Measurements from ENCODE around the gene MRPL43.

Gene MRPL43

DNA sequence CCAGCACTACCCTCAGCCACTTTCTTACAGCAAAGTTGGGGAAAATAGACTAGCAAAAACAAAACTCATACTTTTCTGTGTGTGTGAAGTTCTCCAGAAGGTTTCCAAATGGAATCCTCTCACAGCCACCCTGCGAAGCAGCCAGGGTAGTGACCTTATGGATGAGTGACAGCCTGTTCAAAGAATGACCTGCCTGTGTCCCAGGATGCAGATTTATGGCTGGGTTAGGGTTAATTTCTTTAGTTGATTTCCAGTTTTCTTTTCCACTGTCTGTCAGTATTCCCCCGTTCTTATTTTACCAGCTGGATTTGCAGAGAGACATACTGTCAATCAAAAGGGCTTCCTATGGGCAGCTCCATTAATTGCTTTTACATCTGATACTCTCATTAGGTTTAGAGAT is 20.4 kb downstream of the MRPL43 start:
- no peak overlapping the region for H3K4me3 ChIP-seq (ENCODE audit: insufficient read depth in 1 of 2, low read depth in 1 of 2, low read length in 2 of 2)
- H3K4me2 ChIP-seq (ENCODE audit: low read length, poor library complexity, severe bottlenecking) = no peak overlapping the region
- H3K14ac ChIP-seq (ENCODE audit: low read length in 2 of 2) = no peak overlapping the region

GRCh38 chr10:100965820-100966219 is 21.5 kb downstream of the MRPL43 start:
- H2BK5ac ChIP-seq (ENCODE audit: low read depth, low read length, poor library complexity, severe bottlenecking) = no peak overlapping the region
- H3K14ac ChIP-seq (ENCODE audit: low read length in 2 of 2) = no peak overlapping the region
- H3K27me3 ChIP-seq (ENCODE audit: control insufficient read depth in 1 of 2, insufficient read depth in 1 of 2, low read length in 2 of 2) = no peaks in the 10 kb centered on the region
- H3K4me2 ChIP-seq (ENCODE audit: low read length, poor library complexity, severe bottlenecking) = no peak overlapping the region
- H4K91ac ChIP-seq (ENCODE audit: low read length) = no peak overlapping the region
- H3K9me3 ChIP-seq (ENCODE audit: control insufficient read depth, low read length) = no peaks in the 10 kb centered on the region
- H2AFZ ChIP-seq (ENCODE audit: low read depth, low read length) = no peak overlapping the region
- H3K23ac ChIP-seq (ENCODE audit: low read length in 2 of 2) = peak overlapping the region in 1 of 2 experiments; percentile 42
- no peak overlapping the region for H2BK120ac ChIP-seq (ENCODE audit: low read depth, low read length)
- no peak overlapping the region for H2BK15ac ChIP-seq (ENCODE audit: low read depth, poor library complexity, severe bottlenecking)
- no peak overlapping the region for H2AK5ac ChIP-seq (ENCODE audit: low read length, severe bottlenecking)
- H3K4me3 ChIP-seq (ENCODE audit: insufficient read depth in 1 of 2, low read depth in 1 of 2, low read length in 2 of 2) = no peak overlapping the region
- no peak overlapping the region for H2BK12ac ChIP-seq (ENCODE audit: low read length in 2 of 2)
- H3K4me1 ChIP-seq (ENCODE audit: control insufficient read depth, insufficient read depth, low read depth, low read length) = peaks cover 20% of the 10 kb centered on the region
- no peak overlapping the region for H3K4ac ChIP-seq (ENCODE audit: low read depth in 1 of 2, low read length in 2 of 2)
- no peak for DNase-seq
- peaks cover 14 to 60% of the 10 kb centered on the region in 2 experiments for H3K36me3 ChIP-seq (ENCODE audit: control insufficient read depth in 1 of 2, insufficient read depth in 2 of 2, low read depth in 1 of 2, low read length in 2 of 2)
- H3K27ac ChIP-seq (ENCODE audit: low read length, poor library complexity, severe bottlenecking) = no peak overlapping the region
- no peak overlapping the region for H4K8ac ChIP-seq (ENCODE audit: low read length)
- no peak overlapping the region for H3K18ac ChIP-seq (ENCODE audit: low read depth in 1 of 2, low read length in 2 of 2)
- no peak overlapping the region for H3K9ac ChIP-seq (ENCODE audit: low read length)
- H3K79me1 ChIP-seq (replicated peaks; ENCODE audit: low read length, poor library complexity, severe bottlenecking) = peaks cover 2% of the 10 kb centered on the region
- WGBS = 61% methylated on average over 3 of the region's 5 CpGs

More for the DNA sequence above, 20.4 kb downstream of the MRPL43 start:
- Histone ChIP-seq H2BK5ac (ENCODE audit: low read depth, low read length, poor library complexity, severe bottlenecking) (no peak overlapping the region), H3K4ac (ENCODE audit: low read depth in 1 of 2, low read length in 2 of 2) (no peak overlapping the region), H2BK15ac (ENCODE audit: low read depth, poor library complexity, severe bottlenecking) (no peak overlapping the region), H3K36me3 (ENCODE audit: control insufficient read depth in 1 of 2, insufficient read depth in 2 of 2, low read depth in 1 of 2, low read length in 2 of 2) (peaks cover 14 to 52% of the 10 kb centered on the region in 2 experiments), H3K9me3 (ENCODE audit: control insufficient read depth, low read length) (no peaks in the 10 kb centered on the region), H3K23ac (ENCODE audit: low read length in 2 of 2) (no peak overlapping the region), H3K18ac (ENCODE audit: low read depth in 1 of 2, low read length in 2 of 2) (no peak overlapping the region), H3K9ac (ENCODE audit: low read length) (no peak overlapping the region), H3K4me1 (ENCODE audit: control insufficient read depth, insufficient read depth, low read depth, low read length) (peaks cover 30% of the 10 kb centered on the region), H4K8ac (ENCODE audit: low read length) (no peak overlapping the region), H4K91ac (ENCODE audit: low read length) (no peak overlapping the region), H2AK5ac (ENCODE audit: low read length, severe bottlenecking) (no peak overlapping the region), H3K27ac (ENCODE audit: low read length, poor library complexity, severe bottlenecking) (no peak overlapping the region), H2AFZ (ENCODE audit: low read depth, low read length) (no peak overlapping the region), H3K27me3 (ENCODE audit: control insufficient read depth in 1 of 2, insufficient read depth in 1 of 2, low read length in 2 of 2) (no peaks in the 10 kb centered on the region), H2BK12ac (ENCODE audit: low read length in 2 of 2) (no peak overlapping the region), H3K79me1 (replicated peaks; ENCODE audit: low read length, poor library complexity, severe bottlenecking) (peaks cover 2% of the 10 kb centered on the region), H2BK120ac (ENCODE audit: low read depth, low read length) (no peak overlapping the region)
- DNase-seq = no peak
- WGBS = 100% methylated on average over 1 of the region's 2 CpGs

GRCh38 chr10:100963826-100964225 is 23.5 kb downstream of the MRPL43 start:
- Histone ChIP-seq H3K36me3 (ENCODE audit: control insufficient read depth in 1 of 2, insufficient read depth in 2 of 2, low read depth in 1 of 2, low read length in 2 of 2) (peaks cover 15 to 77% of the 10 kb centered on the region in 2 experiments), H3K14ac (ENCODE audit: low read length in 2 of 2) (no peak overlapping the region), H2BK12ac (ENCODE audit: low read length in 2 of 2) (no peak overlapping the region), H2BK120ac (ENCODE audit: low read depth, low read length) (no peak overlapping the region), H2AFZ (ENCODE audit: low read depth, low read length) (no peak overlapping the region), H4K8ac (ENCODE audit: low read length) (no peak overlapping the region), H3K4me3 (ENCODE audit: insufficient read depth in 1 of 2, low read depth in 1 of 2, low read length in 2 of 2) (no peak overlapping the region), H3K4me2 (ENCODE audit: low read length, poor library complexity, severe bottlenecking) (no peak overlapping the region), H3K18ac (ENCODE audit: low read depth in 1 of 2, low read length in 2 of 2) (no peak overlapping the region), H3K23ac (ENCODE audit: low read length in 2 of 2) (no peak overlapping the region), H3K9ac (ENCODE audit: low read length) (no peak overlapping the region), H3K9me3 (ENCODE audit: control insufficient read depth, low read length) (no peaks in the 10 kb centered on the region), H3K4ac (ENCODE audit: low read depth in 1 of 2, low read length in 2 of 2) (no peak overlapping the region), H2BK5ac (ENCODE audit: low read depth, low read length, poor library complexity, severe bottlenecking) (no peak overlapping the region), H3K27me3 (ENCODE audit: control insufficient read depth in 1 of 2, insufficient read depth in 1 of 2, low read length in 2 of 2) (no peaks in the 10 kb centered on the region), H3K27ac (ENCODE audit: low read length, poor library complexity, severe bottlenecking) (no peak overlapping the region), H3K4me1 (ENCODE audit: control insufficient read depth, insufficient read depth, low read depth, low read length) (peaks cover 2% of the 10 kb centered on the region), H2AK5ac (ENCODE audit: low read length, severe bottlenecking) (no peak overlapping the region), H4K91ac (ENCODE audit: low read length) (no peak overlapping the region), H2BK15ac (ENCODE audit: low read depth, poor library complexity, severe bottlenecking) (no peak overlapping the region), H3K79me1 (replicated peaks; ENCODE audit: low read length, poor library complexity, severe bottlenecking) (peaks cover 4% of the 10 kb centered on the region)
- no peak for DNase-seq
- 100% methylated on average over 1 of the region's 1 CpG for WGBS

GRCh38 chr10:100962351-100963080 is 24.8 kb downstream of the MRPL43 start:
- Histone ChIP-seq H2AFZ (ENCODE audit: low read depth, low read length) (no peak overlapping the region), H3K4me3 (ENCODE audit: insufficient read depth in 1 of 2, low read depth in 1 of 2, low read length in 2 of 2) (no peak overlapping the region), H3K18ac (ENCODE audit: low read depth in 1 of 2, low read length in 2 of 2) (no peak overlapping the region), H2BK120ac (ENCODE audit: low read depth, low read length) (no peak overlapping the region), H3K4me2 (ENCODE audit: low read length, poor library complexity, severe bottlenecking) (no peak overlapping the region), H3K27ac (ENCODE audit: low read length, poor library complexity, severe bottlenecking) (no peak overlapping the region), H3K4ac (ENCODE audit: low read depth in 1 of 2, low read length in 2 of 2) (no peak overlapping the region), H3K23ac (ENCODE audit: low read length in 2 of 2) (no peak overlapping the region), H3K9ac (ENCODE audit: low read length) (no peak overlapping the region), H4K91ac (ENCODE audit: low read length) (no peak overlapping the region), H3K27me3 (ENCODE audit: control insufficient read depth in 1 of 2, insufficient read depth in 1 of 2, low read length in 2 of 2) (no peaks in the 10 kb centered on the region), H2BK12ac (ENCODE audit: low read length in 2 of 2) (no peak overlapping the region), H2BK5ac (ENCODE audit: low read depth, low read length, poor library complexity, severe bottlenecking) (no peak overlapping the region), H4K8ac (ENCODE audit: low read length) (no peak overlapping the region), H3K14ac (ENCODE audit: low read length in 2 of 2) (no peak overlapping the region), H3K4me1 (ENCODE audit: control insufficient read depth, insufficient read depth, low read depth, low read length) (no peaks in the 10 kb centered on the region), H3K36me3 (ENCODE audit: control insufficient read depth in 1 of 2, insufficient read depth in 2 of 2, low read depth in 1 of 2, low read length in 2 of 2) (peaks cover 16 to 90% of the 10 kb centered on the region in 2 experiments), H3K9me3 (ENCODE audit: control insufficient read depth, low read length) (no peaks in the 10 kb centered on the region), H2AK5ac (ENCODE audit: low read length, severe bottlenecking) (no peak overlapping the region), H2BK15ac (ENCODE audit: low read depth, poor library complexity, severe bottlenecking) (no peak overlapping the region), H3K79me1 (replicated peaks; ENCODE audit: low read length, poor library complexity, severe bottlenecking) (peaks cover 4% of the 10 kb centered on the region)
- WGBS = 97% methylated on average over 3 of the region's 4 CpGs
- no peak for DNase-seq
